Right ventricle myocardium inferior (tissue), 1 donor: ENCODE results near the gene SOX1. TPM values are rescaled to one million over a fixed set of nuclear protein-coding genes. Genes with fewer than 3 reads are reported as not detected.

Experiments used
- ATAC-seq: fragments of 200-7000 bp; cut with Tn5 transposase; one replicate; pipeline ENCODE4 v1.9.1; 2020; ENCODE audit warnings: mild to moderate bottlenecking, moderate library complexity
- DNase-seq: peaks from one replicate; pipeline ENCODE4 v3.0.0; 2021; ENCODE audit errors: missing footprints
- intact Hi-C: fragments of 100-400 bp; cut with DNase I; formaldehyde crosslinking; loops from one replicate; pipeline ENCODE4 v1.11.0; 2022
- total RNA-seq: library from RNA; stranded (reverse); fragmentation: NEBNext Ultra II Directional; extraction: Animal tissue kit (Norgen Biotek cat#: 25700); gene quantifications from one replicate; pipeline ENCODE4 v1.2.1, GENCODE V29; 2021
- donor health status: DM: no; HTN: yes; CAD: no; lungs with severe emphysema.

SOX1 gene
- total RNA-seq, 1 donor from 2014 or later, result not detected

DNA sequence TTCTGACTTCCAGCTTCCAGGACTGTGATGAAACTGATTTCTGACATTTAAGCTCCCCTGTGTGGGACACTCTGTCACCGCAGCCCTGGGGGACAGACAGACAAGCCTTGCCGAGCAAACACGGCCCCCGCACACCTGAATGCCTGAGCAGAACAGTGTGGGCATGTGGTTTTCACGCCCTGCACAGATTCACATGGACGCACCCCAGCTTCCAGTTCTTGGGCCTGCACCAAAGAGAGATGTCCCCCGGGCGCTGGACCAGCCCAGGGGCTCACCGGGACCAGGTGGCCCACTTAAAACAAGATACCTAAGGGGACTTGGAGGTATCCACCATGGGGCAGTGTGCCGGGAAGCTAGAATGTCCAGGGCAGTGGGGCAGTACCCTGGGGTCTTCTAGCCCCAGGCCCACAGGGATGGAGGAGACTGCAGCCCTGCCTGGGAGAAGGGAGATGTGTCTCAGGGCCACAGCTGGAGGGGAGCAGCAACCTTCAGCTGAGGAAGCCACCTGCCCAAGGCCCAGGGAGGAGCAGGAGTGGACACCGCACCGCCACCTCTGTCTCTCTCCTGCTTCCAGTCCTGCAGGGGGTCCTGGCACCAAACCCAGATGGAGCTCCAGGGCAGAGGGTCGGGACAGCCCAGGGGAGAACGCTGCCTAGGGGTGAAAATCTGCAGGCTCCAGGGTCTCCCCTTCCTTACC, 50.5 kb downstream of the SOX1 start:
- intact Hi-C loops, result no loop called here
- DNase-seq, result no peak
- no peak for ATAC-seq

DNA sequence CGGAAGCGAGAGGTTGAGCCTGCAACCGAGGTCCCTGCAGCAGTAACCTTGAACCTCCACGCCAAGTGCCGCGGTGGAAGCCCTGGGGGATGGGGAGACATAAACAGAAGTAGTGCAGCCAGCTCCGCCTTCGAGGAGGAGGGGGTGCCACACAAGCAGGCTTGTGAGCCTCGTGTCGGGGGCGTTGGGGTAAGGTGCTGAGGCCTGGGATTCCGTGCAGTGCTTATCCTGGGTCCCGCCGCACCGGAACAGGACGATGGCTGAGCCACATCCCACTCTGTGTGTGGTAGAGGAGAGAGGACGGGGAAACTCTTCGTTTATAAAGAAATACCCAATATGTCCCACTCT, 51.0 kb downstream of the SOX1 start:
- ATAC-seq (no peak), DNase-seq (peak; percentile 30)
- intact Hi-C loops, result no loop called here

DNA sequence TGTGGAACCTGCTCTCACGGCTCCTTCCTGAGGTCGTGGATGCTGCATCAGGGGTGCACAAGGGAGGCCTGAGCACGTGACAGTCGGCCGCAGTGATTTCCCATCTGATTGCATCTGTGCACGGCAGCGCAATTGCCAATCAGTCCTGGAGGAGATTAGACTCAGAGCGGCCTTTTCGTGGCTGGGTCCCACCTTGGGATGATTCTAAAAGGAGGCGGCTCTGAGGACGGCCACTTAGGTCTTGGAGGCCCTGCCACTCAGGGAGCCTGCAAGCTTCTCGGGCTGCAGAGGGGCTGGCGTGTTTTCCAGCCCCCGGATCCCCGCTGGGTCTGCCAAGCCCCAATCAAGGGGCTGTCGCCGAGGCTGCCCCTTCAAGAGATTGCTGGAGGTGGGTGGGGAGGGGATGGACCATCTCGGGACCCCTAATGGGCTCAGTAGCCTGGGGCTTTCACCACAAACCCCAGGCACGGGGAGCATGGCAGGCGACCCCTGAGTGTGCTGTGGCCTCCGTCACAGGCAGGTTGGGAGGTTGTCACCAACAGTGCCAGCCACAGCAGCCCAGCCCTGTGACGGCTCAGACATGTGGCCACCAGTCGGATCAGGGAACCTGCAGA, 51.6 kb downstream of the SOX1 start:
- ATAC-seq (no peak), DNase-seq (peak; percentile 27)
- intact Hi-C loops, result no loop called here

DNA sequence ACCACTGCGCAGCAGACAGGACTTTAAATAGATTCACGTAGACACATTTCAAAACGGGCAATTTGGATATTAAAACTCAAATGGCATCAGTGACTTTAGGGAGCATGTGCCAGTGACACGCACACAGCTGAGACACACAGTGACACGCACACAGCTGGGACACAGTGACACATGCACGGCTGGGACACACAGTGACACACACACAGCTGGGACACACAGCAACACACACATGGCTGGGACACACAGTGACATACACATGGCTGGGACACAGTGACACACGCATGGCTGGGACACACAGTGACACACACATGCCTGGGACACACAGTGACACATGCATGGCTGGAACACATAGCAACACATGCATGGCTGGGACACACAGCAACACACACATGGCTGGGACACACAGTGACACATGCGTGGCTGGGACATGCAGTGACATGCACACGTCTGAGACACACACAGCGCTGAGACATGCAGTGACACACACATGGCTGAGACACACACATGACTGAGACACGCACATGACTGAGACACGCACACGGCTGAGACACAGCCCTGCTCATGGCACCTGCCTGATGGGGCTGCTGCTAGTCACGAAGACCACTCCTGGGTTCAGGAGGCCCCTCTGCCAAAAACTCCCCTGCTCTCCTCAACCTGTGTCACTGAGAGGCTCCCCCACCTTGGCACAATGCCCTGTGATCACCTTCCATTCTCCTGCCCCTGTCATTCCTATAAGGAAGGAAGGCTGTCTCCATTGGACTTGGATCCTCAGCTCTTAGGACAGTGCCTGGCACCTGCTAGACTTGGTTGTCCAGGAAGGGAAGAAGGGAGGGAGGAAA, 52.5 kb downstream of the SOX1 start:
- ATAC-seq, result no peak
- intact Hi-C loops, result no loop called here
- DNase-seq, result peak; percentile 37

DNA sequence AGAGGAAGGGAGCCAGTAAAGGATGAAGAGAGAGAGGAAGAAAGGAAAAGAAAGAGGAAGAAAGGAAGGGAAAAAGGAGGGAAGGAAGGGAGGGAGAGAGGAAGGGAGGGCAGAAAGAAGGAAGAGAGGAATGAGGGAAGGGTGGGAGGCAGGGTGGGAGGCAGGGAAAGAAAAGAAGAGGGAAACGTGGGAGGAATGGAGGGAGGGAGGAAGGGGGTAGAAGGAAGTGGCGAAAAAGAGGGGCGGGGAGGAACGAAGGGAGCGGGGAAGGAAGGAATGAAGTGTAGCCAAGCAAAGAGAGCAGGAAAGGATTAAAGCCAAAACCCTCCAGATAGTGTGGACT, 53.1 kb downstream of the SOX1 start:
- intact Hi-C loops, result no loop called here
- no peak for ATAC-seq
- DNase-seq, result no peak
